ENCODE measurements around the gene ALG9.

DNA sequence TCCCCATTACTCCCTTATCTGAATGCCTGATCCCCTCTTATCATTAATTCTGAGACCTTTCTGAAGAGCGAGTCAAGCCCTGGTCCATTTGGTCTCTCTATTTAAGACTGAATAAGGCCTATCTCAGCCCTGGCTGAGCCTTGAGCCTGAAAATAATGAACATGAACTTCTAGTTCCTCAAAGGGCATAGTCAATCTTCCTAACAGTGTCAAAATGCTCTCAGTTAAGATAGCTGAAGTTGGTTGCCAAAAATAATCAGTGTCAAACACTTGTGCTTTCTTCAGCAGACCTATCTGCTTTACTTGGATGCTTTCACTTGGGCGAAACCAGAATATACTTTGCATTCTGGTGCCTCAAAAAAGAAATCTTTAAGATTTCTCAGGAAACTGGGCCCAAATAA lies 62.5 kb downstream of the ALG9 start:
- TF ChIP-seq TAF1 (IDR thresholded peaks at IDR 0.05; ENCODE audit: low read depth) (no peak), POLR2AphosphoS5 (IDR thresholded peaks at IDR 0.05) (no peak), SMC3 (conservative IDR thresholded peaks at IDR 0.05; ENCODE audit: poor library complexity) (no peak), EZH2 (IDR thresholded peaks at IDR 0.05; ENCODE audit: borderline replicate concordance, insufficient read depth, low read length, poor library complexity, severe bottlenecking) (no peak), RAD21 (conservative IDR thresholded peaks at IDR 0.05) (no peak), MXI1 (conservative IDR thresholded peaks at IDR 0.05; ENCODE audit: poor library complexity, severe bottlenecking) (no peak), EP300 (conservative IDR thresholded peaks at IDR 0.05; ENCODE audit: poor library complexity, severe bottlenecking) (no peak)
- TF ChIP-seq, protein P1, sequence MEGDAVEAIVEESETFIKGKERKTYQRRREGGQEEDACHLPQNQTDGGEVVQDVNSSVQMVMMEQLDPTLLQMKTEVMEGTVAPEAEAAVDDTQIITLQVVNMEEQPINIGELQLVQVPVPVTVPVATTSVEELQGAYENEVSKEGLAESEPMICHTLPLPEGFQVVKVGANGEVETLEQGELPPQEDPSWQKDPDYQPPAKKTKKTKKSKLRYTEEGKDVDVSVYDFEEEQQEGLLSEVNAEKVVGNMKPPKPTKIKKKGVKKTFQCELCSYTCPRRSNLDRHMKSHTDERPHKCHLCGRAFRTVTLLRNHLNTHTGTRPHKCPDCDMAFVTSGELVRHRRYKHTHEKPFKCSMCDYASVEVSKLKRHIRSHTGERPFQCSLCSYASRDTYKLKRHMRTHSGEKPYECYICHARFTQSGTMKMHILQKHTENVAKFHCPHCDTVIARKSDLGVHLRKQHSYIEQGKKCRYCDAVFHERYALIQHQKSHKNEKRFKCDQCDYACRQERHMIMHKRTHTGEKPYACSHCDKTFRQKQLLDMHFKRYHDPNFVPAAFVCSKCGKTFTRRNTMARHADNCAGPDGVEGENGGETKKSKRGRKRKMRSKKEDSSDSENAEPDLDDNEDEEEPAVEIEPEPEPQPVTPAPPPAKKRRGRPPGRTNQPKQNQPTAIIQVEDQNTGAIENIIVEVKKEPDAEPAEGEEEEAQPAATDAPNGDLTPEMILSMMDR (IDR thresholded peaks at IDR 0.05; ENCODE audit: poor library complexity, severe bottlenecking) = no peak

Measured in neural cell (in vitro differentiated cells).